Measurements from ENCODE around the gene FXYD6. TPM values are rescaled to one million over a fixed set of nuclear protein-coding genes. Genes with fewer than 3 reads are reported as not detected.
"Not testable (repeated sequence)": the region's sequence is repeated elsewhere in the genome, so short reads cannot be mapped to it uniquely, and the experiment has no call there.

Gene FXYD6
- total RNA-seq, 2 donors from 2014 or later, result 0.31 TPM; not detected in 1

DNA sequence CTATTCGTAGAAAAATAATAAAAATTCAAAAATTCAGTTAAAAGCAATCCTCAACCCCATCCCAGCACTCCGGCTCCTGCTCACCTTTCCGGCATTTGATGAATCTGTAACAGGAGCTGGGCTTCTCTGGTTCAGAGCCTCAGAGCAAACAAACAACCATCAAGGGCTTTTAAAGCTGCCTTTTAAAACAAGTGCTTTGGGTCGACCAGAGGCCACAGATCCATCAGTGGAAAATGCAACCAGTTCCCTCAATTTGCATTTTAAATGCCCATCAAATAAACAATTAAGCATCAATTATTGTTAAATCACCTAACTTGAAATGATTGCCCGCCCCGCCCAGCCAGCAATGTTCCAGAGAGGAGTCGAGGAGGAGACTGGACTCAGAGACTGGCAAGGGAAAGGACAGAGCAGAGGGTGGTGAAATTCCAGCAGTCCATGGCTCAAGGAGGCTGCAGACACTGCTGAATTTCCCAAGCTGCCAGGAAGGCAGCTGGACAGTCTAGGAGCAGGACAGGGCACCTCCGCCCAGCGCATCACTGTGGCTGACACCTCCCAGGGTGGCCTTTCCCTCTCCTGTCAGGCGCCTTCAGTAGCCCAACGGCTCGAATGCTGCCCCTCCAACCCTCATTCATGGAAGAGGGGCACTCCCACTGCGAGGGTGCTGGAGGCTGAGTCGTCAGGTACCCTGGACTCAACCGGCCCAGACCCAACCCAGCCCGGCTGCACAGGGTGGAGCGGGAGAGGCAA is 7.5 kb downstream of the FXYD6 start:
- H3K36me3 Mint-ChIP-seq, result no peaks in the 10 kb centered on the region
- no peaks in the 10 kb centered on the region for H3K9me3 Mint-ChIP-seq
- ATAC-seq (no peak), DNase-seq (ENCODE audit: low spot score in 2 of 2) (no peak)
- no peak overlapping the region for H3K27ac Mint-ChIP-seq

DNA sequence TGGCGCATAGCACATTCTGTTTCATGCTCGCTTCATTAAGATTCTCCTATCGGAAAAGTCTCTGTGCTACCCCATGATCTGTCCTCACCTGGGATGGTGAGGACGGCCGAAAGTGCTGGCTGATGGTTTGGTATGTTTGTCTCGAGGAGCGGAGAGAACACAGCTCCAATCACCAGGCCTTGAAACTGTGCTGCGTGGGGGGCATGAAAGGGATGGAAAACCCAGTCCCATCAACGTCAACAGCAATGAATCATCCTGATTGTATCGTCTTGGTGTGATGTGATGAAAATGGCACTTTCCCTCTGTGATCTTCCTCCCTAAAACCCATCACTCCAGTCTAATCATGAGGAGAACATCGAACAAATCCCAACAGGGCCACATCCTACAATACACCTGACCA is 8.4 kb downstream of the FXYD6 start:
- ATAC-seq, result no peak

DNA sequence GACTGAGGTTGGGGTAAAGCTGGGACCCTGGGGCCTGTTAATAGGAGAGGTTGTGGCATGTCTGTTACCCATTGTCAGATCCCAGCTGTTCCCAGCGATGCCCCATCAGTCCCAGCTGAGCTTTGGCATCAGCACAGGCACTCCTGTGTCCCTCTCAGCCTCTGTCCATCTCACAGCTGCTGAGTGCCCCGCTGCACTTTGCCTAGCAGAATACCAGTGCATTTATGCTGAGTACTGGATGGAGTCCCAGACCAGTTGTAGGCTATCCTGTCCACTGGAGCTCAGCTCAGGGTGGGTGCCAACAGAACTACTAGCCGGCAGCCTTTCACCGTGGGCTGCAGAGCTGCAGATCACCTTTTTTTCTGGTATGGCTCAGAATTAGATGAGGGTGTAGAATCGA is 9.9 kb downstream of the FXYD6 start:
- peak in 1 of 2 donors; percentile 30 for DNase-seq (ENCODE audit: low spot score in 2 of 2)
- Mint-ChIP-seq H3K36me3 (no peaks in the 10 kb centered on the region), H3K27ac (no peak overlapping the region), H3K9me3 (no peaks in the 10 kb centered on the region)
- ATAC-seq, result no peak

More for the DNA sequence above, 8.4 kb downstream of the FXYD6 start:
- H3K36me3 Mint-ChIP-seq, result no peaks in the 10 kb centered on the region
- no peak overlapping the region for H3K27ac Mint-ChIP-seq
- H3K9me3 Mint-ChIP-seq, result no peaks in the 10 kb centered on the region
- DNase-seq (ENCODE audit: low spot score in 2 of 2), result no peak

DNA sequence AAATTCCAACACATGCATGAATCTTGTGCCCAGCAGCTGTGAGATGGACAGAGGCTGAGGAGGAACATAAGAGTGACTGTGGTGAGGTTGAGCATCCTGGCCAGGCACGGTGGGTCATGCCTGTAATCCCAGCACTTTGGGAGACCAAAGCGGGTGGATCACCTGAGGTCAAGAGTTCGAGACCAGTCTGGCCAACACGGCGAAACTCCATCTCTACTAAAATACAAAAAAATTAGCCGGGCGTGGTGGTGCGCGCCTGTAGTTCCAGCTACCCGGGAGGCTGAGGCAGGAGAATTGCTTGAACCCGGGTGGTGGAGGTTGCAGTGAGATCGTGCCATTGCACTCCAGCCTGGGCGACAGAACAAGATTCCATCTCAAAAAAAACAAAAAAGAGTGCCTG is 10.9 kb downstream of the FXYD6 start:
- peak in 1 of 2 donors; percentile 14 for DNase-seq (ENCODE audit: low spot score in 2 of 2)
- H3K9me3 Mint-ChIP-seq, H3K27ac Mint-ChIP-seq, ATAC-seq, H3K36me3 Mint-ChIP-seq: not testable (repeated sequence)

DNA sequence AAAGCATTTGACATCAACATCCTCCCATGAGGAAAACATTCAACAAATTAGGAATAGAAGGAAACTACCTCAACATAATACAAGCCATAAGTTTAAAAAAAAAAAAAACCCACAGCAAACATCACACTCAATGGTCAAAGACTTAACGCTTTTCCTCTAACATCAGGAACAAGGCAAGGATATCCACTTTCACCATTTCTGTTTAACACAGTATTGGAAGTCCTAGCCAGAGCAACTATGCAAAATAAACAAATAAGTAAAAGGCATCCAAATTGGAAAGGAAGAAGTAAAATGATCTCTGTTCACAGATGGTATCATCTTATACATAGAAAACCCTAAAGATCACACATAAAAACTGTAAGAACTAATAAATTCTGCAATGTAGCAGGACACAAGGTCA is 13.1 kb downstream of the FXYD6 start:
- DNase-seq (ENCODE audit: low spot score in 2 of 2) (no peak), ATAC-seq (no peak)
- Mint-ChIP-seq H3K27ac (no peak overlapping the region), H3K9me3 (no peaks in the 10 kb centered on the region), H3K36me3 (no peaks in the 10 kb centered on the region)

DNA sequence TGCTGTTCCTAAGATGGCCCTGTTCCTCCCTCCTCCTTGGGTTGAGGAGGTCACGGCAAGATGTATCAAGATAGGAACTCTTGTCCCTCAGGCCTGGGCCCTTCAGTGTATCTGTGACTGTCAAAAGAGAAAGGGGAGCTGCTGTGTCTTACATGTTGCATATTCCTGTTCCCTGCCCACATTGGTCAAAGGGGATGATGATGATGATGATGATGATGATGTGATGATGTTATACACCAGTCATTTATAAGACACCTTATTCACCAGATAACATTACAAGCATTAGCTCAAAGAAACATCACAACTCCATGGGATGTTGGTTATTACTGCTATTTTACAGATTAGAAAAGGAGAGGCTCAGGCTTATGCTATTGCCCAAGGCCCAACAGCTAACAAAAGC is 13.7 kb downstream of the FXYD6 start:
- Mint-ChIP-seq H3K36me3 (no peaks in the 10 kb centered on the region), H3K27ac (no peak overlapping the region), H3K9me3 (no peaks in the 10 kb centered on the region)
- DNase-seq (ENCODE audit: low spot score in 2 of 2) (no peak), ATAC-seq (no peak)

DNA sequence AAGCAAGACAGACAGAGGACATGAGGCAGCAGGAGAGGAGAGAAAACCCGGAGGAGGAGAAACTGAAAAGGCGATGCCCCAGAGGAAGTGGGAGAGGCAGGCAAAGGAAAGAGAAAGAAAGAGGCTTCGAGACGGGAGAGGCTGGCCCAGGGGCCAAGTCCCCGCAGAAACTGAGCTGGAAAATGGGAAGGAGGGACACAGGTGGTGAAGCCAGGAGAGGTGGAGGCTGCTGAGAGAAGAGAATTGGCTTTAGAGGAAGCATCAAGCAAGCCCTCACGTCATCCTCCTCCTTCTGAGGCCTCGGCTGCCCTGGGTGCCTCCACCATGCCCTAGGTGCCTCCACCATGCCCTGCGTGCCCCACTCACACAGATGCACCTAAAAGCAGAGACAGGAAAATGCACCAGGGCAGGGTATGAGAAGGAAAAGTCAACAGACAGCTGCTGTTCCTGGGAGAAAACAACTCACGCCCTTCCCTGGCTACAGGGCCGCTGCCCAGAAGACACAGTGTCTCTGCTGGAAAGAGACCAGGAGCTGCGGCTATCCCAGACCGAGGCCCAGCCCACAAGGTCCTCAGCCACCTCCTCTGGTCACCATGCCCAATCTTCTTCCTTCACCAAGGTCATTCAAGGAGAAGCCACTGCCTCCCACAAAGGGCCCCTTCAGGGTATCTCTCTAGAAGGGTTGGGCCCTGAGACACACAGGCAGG is 14.3 kb downstream of the FXYD6 start:
- peak in 1 of 2 donors; percentile 30 for DNase-seq (ENCODE audit: low spot score in 2 of 2)
- no peaks in the 10 kb centered on the region for H3K9me3 Mint-ChIP-seq
- H3K27ac Mint-ChIP-seq, result no peak overlapping the region
- no peak for ATAC-seq
- H3K36me3 Mint-ChIP-seq, result no peaks in the 10 kb centered on the region

DNA sequence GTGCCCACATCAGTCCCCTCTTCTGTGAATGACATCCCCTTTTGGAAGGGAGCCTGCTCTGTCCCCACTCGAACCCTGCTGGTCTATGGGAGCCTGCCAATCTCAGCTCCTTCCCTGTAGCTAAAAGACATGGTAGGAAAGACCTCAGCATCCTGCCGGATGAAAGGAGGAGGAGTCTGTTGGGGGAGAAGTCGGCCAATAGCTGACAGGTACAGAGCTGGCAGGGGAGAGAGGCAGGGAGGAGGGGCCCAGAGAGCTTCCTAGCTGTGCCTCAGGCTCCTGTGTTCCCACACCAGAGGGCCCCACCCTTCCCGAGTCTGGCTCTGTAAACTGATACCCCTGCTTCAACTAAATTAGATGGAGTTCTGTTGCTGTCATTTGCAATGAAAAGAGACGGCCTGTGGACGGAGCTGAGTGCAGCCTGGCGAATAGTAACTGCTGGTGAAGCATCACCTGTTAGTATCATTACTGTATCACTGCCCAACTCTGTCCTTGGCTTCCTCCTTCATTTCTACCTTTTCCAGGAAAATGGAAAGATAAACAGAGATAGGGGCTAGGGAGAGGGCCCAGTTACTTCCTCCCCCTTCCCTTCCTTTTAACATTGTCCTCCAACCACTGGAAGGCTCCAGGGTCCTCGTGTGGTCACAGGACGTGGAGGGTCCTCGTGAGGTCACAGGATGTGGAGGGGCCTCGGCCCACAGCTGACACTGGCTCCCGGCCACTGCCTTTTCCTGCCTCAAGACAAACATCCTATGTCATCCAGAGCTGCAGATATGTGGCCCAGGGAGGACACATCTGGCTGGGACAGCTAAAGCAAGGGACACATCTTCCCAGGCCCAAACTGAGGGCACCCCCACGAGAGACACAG is 15.1 kb downstream of the FXYD6 start:
- H3K27ac Mint-ChIP-seq, result no peak overlapping the region
- no peaks in the 10 kb centered on the region for H3K9me3 Mint-ChIP-seq
- no peaks in the 10 kb centered on the region for H3K36me3 Mint-ChIP-seq
- DNase-seq (ENCODE audit: low spot score in 2 of 2), result peak in 1 of 2 donors; percentile 23
- ATAC-seq, result no peak

DNA sequence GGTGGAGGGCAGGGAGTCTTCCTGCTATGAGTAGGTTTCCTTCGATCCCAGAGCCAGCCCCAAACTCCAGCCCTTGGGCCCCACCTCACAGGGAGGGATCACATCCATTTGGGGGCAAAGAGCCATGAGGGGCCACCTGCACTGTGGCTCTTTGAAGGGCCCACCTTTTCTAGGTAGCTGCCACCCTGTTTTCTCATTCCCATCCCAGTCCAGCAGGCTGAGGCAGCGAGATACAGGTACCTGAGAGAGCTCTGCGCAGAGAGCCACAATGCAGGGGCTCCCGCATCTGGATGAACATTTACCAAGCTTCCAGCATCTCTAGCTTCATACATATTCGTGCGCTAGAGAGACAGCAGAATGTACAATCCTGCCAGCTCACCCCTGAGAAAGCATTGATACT is 16.3 kb downstream of the FXYD6 start:
- no peaks in the 10 kb centered on the region for H3K9me3 Mint-ChIP-seq
- no peaks in the 10 kb centered on the region for H3K36me3 Mint-ChIP-seq
- DNase-seq (ENCODE audit: low spot score in 2 of 2), result peak in 1 of 2 donors; percentile 44
- ATAC-seq, result no peak
- no peak overlapping the region for H3K27ac Mint-ChIP-seq

DNA sequence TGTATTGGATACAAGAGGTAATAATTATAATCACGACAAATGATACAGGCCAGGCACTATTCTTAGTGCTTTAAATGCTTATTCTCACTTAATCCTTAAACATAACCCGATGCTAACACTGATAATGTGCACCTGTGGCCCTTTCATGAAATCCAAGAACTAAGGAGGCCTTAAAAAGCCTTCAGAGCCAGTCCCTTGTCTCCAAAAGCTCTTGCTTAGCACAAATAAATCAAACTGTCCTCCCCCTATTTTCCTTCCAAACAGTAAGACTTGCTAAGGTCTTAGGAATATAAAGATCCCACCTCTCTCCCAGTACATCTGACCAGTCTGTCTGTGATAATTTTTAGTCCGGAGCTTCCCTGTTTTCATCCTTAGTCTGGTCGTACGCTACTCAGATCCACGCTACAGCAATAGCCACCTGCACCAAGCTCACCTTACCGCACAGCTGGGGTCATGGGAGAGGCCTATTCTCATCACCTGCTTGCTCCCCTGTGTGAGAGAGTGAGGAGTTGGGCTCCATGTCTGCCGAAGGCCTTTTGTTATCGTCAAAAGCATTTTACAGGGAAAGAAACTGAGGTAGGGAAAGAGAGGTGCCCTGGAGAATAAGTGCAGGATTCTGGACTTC is 16.9 kb downstream of the FXYD6 start:
- Mint-ChIP-seq H3K36me3 (no peaks in the 10 kb centered on the region), H3K9me3 (no peaks in the 10 kb centered on the region), H3K27ac (no peak overlapping the region)
- ATAC-seq (no peak), DNase-seq (ENCODE audit: low spot score in 2 of 2) (no peak)

DNA sequence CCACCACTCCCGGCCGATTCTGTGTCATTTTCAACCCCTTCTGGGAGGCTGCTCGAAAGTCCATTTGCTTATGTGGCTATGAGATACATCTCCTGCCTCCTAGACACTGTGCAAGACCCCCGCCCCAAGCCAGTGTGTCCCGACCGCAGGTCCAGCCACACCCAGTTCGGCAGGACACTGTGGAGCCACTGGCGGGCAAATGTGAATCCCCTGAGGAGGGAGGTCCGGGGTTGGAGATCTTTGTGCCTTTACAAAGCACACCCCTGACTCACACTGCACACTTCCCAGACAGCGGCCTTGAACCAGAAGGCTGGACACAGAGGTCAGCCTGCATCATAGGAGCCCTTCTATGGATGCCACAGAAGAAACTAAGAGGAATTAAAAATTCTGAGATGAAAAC is 17.4 kb downstream of the FXYD6 start:
- no peak overlapping the region for H3K27ac Mint-ChIP-seq
- ATAC-seq (no peak), DNase-seq (ENCODE audit: low spot score in 2 of 2) (peak in 1 of 2 donors; percentile 46)
- H3K9me3 Mint-ChIP-seq, result no peaks in the 10 kb centered on the region
- no peaks in the 10 kb centered on the region for H3K36me3 Mint-ChIP-seq

DNA sequence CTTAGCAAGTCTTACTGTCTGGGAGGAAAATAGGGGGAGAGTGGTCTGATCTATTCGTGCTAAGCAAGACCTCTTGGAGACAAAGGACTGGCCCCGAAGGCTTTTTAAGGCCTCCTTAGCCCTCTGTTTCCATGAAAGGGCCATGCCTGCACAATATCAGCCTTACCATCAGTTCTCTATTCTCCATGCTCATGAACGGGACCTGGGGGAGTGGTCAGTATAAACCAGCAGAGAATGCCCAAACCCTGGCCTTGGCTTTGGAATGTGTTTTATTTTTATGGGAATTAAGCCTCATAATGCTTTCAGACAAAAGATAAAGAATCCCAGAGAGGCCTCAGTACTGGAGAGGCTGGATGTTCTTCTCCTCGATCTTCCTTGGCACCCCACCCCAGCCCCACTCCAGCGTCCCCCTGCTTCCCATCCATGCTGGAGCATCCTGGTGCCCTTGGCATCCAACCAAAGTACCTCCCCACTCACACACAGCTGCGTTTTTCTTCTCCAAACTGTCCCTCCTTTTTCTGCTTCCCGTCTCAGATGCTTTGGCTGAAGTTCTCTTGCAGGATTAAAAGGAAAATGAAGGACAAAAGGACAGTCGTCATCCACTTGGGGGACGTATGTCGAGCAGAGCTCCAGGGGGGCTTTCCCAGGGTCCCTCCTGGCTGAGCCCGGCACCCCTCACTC is 18.6 kb downstream of the FXYD6 start:
- DNase-seq (ENCODE audit: low spot score in 2 of 2) (no peak), ATAC-seq (no peak)
- Mint-ChIP-seq H3K27ac (no peak overlapping the region), H3K9me3 (peaks cover 0 to 1% of the 10 kb centered on the region in 2 donors), H3K36me3 (peaks cover 3% of the 10 kb centered on the region in 2 donors)

DNA sequence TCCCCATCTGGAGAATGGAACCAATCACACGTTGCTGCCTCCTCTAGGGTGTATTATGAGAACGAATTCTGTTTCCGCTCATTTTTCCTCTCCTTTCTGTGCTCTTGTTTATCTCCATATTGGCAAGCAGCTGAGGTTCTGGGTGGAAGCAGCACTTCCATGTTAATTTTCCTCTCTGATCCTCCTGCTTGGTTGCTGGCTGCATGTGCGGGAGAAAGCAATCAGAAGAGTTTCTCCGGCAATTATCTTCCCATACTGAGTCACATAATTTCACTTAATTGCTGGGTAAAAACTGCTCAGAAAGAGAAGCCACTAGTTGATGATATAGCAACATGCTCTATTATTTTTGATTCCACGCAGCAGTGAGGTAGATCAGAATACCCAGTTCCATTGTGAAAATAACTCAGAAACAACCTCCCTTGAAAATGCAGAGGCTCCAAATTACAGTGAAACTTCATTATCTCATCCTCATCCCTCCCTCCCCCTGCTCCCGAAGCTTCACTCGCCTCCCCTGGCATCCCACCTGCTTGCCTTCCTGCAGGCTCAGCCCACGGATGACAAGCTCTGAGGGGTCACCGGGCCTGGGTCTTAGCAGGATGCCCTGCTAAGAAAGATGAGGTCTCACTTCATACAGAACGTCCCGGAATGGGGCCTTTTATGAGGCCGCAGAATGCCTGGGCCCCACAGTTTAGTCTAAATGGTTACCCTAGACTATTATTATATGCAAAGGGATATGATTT is 20.4 kb downstream of the FXYD6 start:
- ATAC-seq, result no peak
- peaks cover 0 to 7% of the 10 kb centered on the region in 2 donors for H3K9me3 Mint-ChIP-seq
- H3K27ac Mint-ChIP-seq, result no peak overlapping the region
- no peak for DNase-seq (ENCODE audit: low spot score in 2 of 2)
- peaks cover 8 to 10% of the 10 kb centered on the region in 2 donors for H3K36me3 Mint-ChIP-seq

DNA sequence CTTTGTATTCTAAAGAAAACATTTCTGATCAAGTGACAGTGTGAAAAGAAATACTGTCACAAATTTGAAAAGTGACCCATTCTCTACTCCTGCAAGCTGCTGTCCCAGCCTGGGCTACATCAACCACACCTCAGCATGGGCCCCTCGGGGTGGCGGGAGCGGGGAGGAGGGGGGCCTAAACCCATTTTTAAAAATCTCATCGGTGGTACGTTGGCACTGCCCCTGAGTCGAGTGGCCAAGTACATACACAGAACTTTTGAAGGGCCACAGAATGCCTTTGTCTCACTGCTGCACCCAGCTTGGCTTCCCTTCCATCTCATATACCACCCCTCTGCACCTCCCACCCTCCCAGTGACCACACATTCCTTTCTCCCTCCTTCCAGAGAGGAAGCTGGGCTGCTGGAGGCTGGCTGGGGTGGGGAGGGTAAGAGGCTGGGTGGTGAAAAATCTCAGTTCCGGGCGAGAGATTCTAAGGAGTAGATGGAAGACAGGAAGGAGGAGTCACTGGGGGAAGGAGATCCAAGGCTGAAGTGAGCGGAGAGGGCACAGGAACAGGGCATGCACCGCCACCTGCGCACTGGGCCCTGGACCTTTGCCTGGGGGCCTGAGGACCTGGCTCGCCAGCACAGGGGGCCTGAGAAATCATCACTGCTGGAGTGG is 21.1 kb downstream of the FXYD6 start:
- DNase-seq (ENCODE audit: low spot score in 2 of 2) (no peak), ATAC-seq (no peak)
- peaks cover 8 to 10% of the 10 kb centered on the region in 2 donors for H3K36me3 Mint-ChIP-seq
- peaks cover 0 to 7% of the 10 kb centered on the region in 2 donors for H3K9me3 Mint-ChIP-seq
- H3K27ac Mint-ChIP-seq, result no peak overlapping the region

DNA sequence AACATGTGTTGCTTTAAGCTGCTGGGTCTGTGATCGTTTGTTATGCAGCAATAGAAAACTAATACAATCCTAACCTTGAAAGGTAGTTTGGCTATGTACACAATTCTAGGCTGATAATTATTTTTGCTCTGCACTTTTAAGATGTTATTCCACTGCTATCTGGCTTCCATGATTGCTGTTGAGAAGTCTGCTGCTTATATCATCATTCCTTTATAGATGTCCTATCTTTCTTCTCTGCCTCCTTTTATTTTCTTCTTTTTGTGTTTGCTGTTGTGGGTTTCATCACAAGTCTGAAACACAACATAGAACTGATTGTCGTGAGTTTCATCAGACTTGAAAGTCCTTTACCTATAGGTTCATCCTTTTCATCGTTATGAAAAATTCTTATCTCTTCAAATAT is 24.1 kb downstream of the FXYD6 start:
- Mint-ChIP-seq H3K9me3 (peaks cover 0 to 7% of the 10 kb centered on the region in 2 donors), H3K27ac (no peak overlapping the region), H3K36me3 (peaks cover 8 to 10% of the 10 kb centered on the region in 2 donors)
- ATAC-seq (no peak), DNase-seq (ENCODE audit: low spot score in 2 of 2) (no peak)

All from activated naive CD4-positive, alpha-beta T cell treated with anti-CD3 and anti-CD28 coated beads, Interleukin-2, amount 50 U/mL, for 72 hours (primary cell).